ENCODE measurements around the gene TNFAIP1. TPM values are rescaled to one million over a fixed set of nuclear protein-coding genes. Genes with fewer than 3 reads are reported as not detected.
A peak's percentile ranks its signal among the peaks of the same experiment; 100 is the strongest.

Gene TNFAIP1
- total RNA-seq, 1 experiment from 2014 or later, result 21.8 TPM

- H3K79me1 ChIP-seq (ENCODE audit: insufficient read depth, low read depth, low read length, poor library complexity, severe bottlenecking), result no peaks in the 10 kb centered on the region
- no peak overlapping the region for H2BK15ac ChIP-seq (ENCODE audit: low read depth, low read length)
- H3K9ac ChIP-seq (ENCODE audit: extremely low read depth, insufficient read length, low read length), result no peak overlapping the region
- Mint-ChIP-seq H3K36me3 (ENCODE audit: insufficient read depth in 1 of 3, low read depth in 3 of 3) (peaks cover 0 to 2% (median 0%) of the 10 kb centered on the region in 3 experiments; a peak in 2 of 7 replicates), H3K9me3 (no peaks in the 10 kb centered on the region; a peak in 1 of 5 replicates), H3K27me3 (ENCODE audit: low read depth) (peaks cover 76% of the 10 kb centered on the region), H3K4me3 (peak overlapping the region in 1 of 2 experiments; percentile 64; a peak in 2 of 5 replicates), H3K4me1 (peaks cover 4 to 10% of the 10 kb centered on the region in 2 experiments; a peak in 3 of 4 replicates), H3K27ac (no peak overlapping the region)
- DNase-seq, result no peak
- no peak overlapping the region for H2BK12ac ChIP-seq (ENCODE audit: insufficient read length, low read depth, low read length)
- no peak overlapping the region for H2BK20ac ChIP-seq (ENCODE audit: low read depth, low read length, poor library complexity, severe bottlenecking)
- no peak overlapping the region for H3K27ac ChIP-seq (ENCODE audit: insufficient read length, low read depth, low read length)
- peaks cover 12% of the 10 kb centered on the region for H3K23me2 ChIP-seq (ENCODE audit: insufficient read length, low read depth, low read length, poor library complexity, severe bottlenecking)
- H3K4me1 ChIP-seq (ENCODE audit: insufficient read depth, low read length), result no peaks in the 10 kb centered on the region
- no peaks in the 10 kb centered on the region for H4K20me1 ChIP-seq (ENCODE audit: control insufficient read depth, insufficient read depth, insufficient read length)
- H4K5ac ChIP-seq (ENCODE audit: insufficient read length, low read depth, low read length), result no peak overlapping the region
- H3K4me2 ChIP-seq (ENCODE audit: insufficient read depth, insufficient read length, low read length), result peak overlapping the region; percentile 44
- H3K14ac ChIP-seq (ENCODE audit: insufficient read depth, low read length), result no peak overlapping the region
- no peak overlapping the region for H4K91ac ChIP-seq (ENCODE audit: insufficient read length, low read depth, low read length)
- no peak overlapping the region for H3K23ac ChIP-seq (ENCODE audit: insufficient read length, low read depth, low read length)
- no peak overlapping the region for H2BK120ac ChIP-seq (ENCODE audit: low read depth, low read length, poor library complexity, severe bottlenecking)
- no peaks in the 10 kb centered on the region for H3K9me3 ChIP-seq (ENCODE audit: control insufficient read depth, low read depth, low read length)
- no peak overlapping the region for H2AK5ac ChIP-seq (ENCODE audit: insufficient read length, low read length)
- no peak overlapping the region for H2BK5ac ChIP-seq (ENCODE audit: insufficient read length, low read length)
- no peak overlapping the region for H3K18ac ChIP-seq (ENCODE audit: insufficient read length, low read depth, low read length)
- no peaks in the 10 kb centered on the region for H3K79me2 ChIP-seq (ENCODE audit: insufficient read depth, low read length)
- peaks cover 13% of the 10 kb centered on the region; the same call in 1 of the 2 replicates for H3K27me3 ChIP-seq (ENCODE audit: insufficient read depth, low read length)
- H4K8ac ChIP-seq (replicated peaks; ENCODE audit: insufficient read length, low read depth, low read length), result no peak overlapping the region
- no peak overlapping the region for H3T11ph ChIP-seq (ENCODE audit: low read length)
- TF ChIP-seq CTCF (conservative IDR thresholded peaks at IDR 0.05), result no peak
- no peak overlapping the region for H2AFZ ChIP-seq (ENCODE audit: low read length)
- WGBS (ENCODE audit: extremely low coverage, insufficient read length, low lambda C conversion rate), result no CpG with 5 or more reads among the region's 8 CpGs
- H3K56ac ChIP-seq (ENCODE audit: insufficient read length, low read depth, low read length), result no peak overlapping the region
- no peak overlapping the region for H3K4ac ChIP-seq (ENCODE audit: low read depth, low read length)
These were observed 49.8 kb downstream of the TNFAIP1 start for GRCh38 chr17:28385406-28385805.
